Mammary epithelial cell (primary cell): ENCODE data around the gene VAV2.

ENCODE experiments used
- EZH2 ChIP-seq: IDR thresholded peaks from 2 replicates; pipeline ENCODE4 v1.6.1; 2012; ENCODE audit warnings: low read length, inconsistent platforms, borderline replicate concordance
- TF ChIP-seq, protein P1 (sequence below), 2 donors: IDR thresholded peaks in 1 of 2; conservative IDR thresholded peaks in 1 of 2; 2 replicates each; pipeline ENCODE4 v1.5.1; 2011 to 2012; ENCODE audit warnings: inconsistent platforms in 2 of 2, low read length in 2 of 2, mild to moderate bottlenecking in 2 of 2, control low read depth in 1 of 2, low read depth in 1 of 2; ENCODE audit not compliant: insufficient read depth in 1 of 2; ENCODE audit errors: extremely low read depth in 1 of 2

DNA sequence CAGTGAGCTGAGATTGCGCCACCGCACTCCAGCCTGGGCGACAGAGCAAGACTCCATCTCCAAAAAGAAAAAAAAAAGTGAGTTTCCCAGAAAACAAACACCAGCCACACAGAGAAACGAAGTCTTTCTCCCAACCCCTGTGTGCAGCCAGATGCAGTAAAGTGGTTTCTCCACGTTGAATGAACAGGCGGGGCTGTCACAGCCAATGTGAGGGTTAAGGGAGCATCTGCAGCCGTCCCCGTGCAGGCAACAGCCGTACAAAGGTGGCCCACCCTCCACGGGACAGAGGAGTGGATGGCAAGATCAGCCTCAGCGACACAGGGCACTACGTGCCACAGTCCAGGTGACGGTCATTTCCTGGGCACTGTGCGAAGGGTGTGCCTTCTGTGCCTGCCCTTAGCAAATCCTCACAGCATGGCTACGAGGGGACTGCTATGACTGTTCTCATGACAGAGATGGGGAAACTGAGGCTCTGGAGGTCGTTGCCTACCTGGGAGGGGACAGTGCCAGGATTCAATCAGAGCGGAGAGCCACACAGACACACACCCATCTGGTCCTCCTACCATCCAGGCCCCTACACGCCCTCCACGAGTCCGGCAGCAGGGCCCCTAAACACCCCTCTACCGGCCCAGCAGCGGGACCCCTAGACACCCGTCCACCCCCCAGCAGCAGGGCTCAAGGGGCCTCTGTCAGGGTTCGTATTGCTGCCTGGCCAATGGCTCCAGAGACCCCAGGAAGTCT lies 2.3 kb downstream of the VAV2 start:
- TF ChIP-seq, protein P1, sequence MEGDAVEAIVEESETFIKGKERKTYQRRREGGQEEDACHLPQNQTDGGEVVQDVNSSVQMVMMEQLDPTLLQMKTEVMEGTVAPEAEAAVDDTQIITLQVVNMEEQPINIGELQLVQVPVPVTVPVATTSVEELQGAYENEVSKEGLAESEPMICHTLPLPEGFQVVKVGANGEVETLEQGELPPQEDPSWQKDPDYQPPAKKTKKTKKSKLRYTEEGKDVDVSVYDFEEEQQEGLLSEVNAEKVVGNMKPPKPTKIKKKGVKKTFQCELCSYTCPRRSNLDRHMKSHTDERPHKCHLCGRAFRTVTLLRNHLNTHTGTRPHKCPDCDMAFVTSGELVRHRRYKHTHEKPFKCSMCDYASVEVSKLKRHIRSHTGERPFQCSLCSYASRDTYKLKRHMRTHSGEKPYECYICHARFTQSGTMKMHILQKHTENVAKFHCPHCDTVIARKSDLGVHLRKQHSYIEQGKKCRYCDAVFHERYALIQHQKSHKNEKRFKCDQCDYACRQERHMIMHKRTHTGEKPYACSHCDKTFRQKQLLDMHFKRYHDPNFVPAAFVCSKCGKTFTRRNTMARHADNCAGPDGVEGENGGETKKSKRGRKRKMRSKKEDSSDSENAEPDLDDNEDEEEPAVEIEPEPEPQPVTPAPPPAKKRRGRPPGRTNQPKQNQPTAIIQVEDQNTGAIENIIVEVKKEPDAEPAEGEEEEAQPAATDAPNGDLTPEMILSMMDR (conservative IDR thresholded peaks at IDR 0.05 in 1 of 2, IDR thresholded peaks at IDR 0.05 in 1 of 2; ENCODE audit: extremely low read depth in 1 of 2, insufficient read depth in 1 of 2, low read depth in 1 of 2, low read length in 2 of 2), result no peak
- no peak for TF ChIP-seq EZH2
